GM19463 (cell line): ENCODE measurements around the gene MARCHF3.
"Not testable (repeated sequence)": the region's sequence is repeated elsewhere in the genome, so short reads cannot be mapped to it uniquely, and the experiment has no call there.

ENCODE experiments used
- ATAC-seq: cut with Tn5 transposase; IDR thresholded peaks from one replicate; pipeline ENCODE4 v1.9.1; 2021; ENCODE audit warnings: mild to moderate bottlenecking, moderate library complexity; ENCODE audit not compliant: unreplicated experiment

Gene MARCHF3

DNA sequence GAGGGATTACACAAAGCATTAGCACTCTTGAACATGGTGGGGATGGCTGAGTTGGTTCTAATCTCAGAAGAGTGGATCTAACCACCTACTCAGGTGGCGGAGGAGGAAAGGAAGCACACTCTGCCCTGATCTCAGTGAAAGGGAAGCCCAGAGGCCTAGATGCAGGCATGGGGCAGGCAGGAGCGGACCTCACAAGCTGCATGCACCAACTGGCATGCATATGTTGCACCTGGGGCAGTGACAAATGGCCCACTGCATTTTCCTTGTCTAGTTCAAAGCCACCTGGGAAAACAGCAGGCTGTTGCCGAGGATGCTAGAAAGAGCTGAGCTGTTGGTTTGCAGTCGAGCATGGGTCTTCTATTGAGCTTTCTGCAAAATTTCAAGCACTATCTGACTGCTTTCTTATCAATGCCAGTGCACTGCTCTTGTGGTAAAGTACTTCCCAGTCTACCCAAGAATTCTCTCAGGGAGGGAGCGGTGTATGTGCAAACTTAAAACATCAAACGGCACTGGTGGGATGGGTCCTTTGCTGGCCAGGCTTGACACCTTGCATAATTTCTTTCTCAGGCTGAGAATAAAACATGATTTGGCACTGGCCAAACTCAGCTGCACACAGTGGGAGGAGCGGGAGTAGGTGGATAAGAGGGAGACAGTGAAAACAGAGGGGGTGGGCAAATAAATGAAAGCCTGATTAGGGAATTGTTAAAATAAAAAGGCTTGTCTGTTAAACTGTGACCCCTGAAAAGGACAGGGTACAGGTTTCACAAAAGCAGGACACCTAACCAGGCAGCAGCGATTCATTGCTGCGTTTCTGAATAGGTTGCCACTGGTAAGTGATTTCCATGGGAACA, 108.9 kb downstream of the MARCHF3 start:
- no peak for ATAC-seq

- no peak for ATAC-seq
These were observed 110.1 kb downstream of the MARCHF3 start for GRCh38 chr5:126920291-126920690.

- ATAC-seq, result no peak
These were observed 110.8 kb downstream of the MARCHF3 start for GRCh38 chr5:126919566-126919965.

GRCh38 chr5:126918615-126918957, 111.8 kb downstream of the MARCHF3 start:
- ATAC-seq, result no peak

DNA sequence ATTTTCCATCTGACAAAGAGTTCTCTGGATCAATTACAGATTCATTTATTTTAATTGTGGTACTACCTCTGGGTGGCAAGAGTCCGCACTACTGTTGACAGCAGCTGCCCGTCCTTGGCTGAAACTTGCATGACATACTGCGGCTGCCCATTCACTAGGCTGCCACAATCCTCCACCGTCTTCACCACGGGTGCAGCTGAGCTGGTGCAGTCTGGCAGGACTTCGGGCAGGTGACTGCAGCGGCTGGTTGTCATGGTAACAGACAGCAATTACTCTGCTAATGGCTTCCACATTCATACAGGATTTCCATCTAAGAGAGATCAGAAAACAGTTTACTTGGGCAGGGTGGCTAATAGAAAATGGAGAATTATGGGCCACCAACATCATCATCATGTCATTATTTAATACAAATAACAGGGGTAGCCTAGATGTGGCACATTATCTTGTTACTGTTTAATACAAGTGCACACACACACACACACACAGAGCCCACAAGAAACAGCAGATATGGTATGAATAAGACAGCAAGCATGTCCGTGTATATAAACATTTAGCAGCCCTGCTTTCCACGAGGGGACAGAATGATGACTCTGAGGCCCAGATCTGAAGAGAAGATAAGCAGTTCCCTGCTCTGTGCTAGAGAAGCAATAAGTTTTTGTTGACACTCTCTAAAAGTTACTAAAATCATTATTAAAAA, 112.3 kb downstream of the MARCHF3 start:
- no peak for ATAC-seq

GRCh38 chr5:126915496-126915895, 114.9 kb downstream of the MARCHF3 start:
- no peak for ATAC-seq

GRCh38 chr5:126914801-126915436, 115.4 kb downstream of the MARCHF3 start:
- ATAC-seq, result no peak

- no peak for ATAC-seq
These were observed 117.7 kb downstream of the MARCHF3 start for GRCh38 chr5:126912616-126913200.

DNA sequence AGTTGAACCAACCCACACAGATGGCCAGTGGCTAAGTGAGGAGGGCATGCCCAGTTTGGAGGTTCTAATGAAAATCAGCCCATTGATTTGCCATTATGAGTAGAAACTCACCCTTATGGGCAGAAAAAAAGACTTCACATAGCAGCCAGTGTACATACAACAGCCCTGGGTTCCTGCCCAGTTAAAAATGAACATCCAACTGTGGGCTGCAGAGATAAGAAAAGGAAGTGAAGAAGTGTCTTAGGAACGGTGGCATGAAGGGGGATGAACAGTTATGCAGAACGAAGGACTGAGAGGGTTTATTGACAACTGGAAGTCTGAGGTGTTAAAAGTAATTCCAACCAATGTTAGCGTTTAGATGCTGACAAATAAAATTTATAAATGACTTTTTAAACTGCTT, 118.4 kb downstream of the MARCHF3 start:
- no peak for ATAC-seq

DNA sequence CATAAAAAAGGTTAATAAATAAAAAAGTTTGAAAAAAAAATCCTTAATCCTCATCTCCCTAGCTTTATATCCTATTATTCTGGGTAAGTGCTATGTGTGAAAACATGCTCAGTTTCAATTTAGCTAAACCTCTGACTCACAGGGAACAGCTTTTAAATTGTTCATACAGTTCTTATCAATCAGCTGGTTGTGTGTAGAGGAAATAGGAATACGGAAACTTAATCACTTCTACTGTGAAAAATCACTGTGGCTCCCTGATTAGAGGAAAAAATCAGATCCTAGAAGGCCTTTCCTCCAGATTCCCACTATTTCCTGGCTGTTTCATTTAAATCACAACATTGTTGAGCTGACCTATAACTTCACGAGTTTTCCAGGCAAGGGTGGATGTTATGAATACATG, 120.5 kb downstream of the MARCHF3 start:
- ATAC-seq, result no peak

DNA sequence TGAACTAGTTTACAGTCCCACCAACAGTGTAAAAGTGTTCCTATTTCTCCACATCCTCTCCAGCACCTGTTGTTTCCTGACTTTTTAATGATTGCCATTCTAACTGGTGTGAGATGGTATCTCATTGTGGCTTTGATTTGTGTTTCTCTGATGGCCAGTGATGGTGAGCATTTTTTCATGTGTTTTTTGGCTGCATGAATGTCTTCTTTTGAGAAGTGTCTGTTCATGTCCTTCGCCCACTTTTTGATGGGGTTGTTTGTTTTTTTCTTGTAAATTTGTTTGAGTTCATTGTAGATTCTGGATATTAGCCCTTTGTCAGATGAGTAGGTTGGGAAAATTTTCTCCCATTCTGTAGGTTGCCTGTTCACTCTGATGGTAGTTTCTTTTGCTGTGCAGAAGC, 126.0 kb downstream of the MARCHF3 start:
- not testable (repeated sequence) for ATAC-seq

GRCh38 chr5:126900796-126901195, 129.6 kb downstream of the MARCHF3 start:
- no peak for ATAC-seq

- no peak for ATAC-seq
These were observed 130.9 kb downstream of the MARCHF3 start for GRCh38 chr5:126899476-126899875.

GRCh38 chr5:126897851-126898630, 132.3 kb downstream of the MARCHF3 start:
- ATAC-seq, result no peak

GRCh38 chr5:126896170-126896702, 134.1 kb downstream of the MARCHF3 start:
- no peak for ATAC-seq

GRCh38 chr5:126895712-126896111, 134.6 kb downstream of the MARCHF3 start:
- ATAC-seq, result not testable (repeated sequence)

GRCh38 chr5:126890414-126890813, 139.9 kb downstream of the MARCHF3 start:
- not testable (repeated sequence) for ATAC-seq

DNA sequence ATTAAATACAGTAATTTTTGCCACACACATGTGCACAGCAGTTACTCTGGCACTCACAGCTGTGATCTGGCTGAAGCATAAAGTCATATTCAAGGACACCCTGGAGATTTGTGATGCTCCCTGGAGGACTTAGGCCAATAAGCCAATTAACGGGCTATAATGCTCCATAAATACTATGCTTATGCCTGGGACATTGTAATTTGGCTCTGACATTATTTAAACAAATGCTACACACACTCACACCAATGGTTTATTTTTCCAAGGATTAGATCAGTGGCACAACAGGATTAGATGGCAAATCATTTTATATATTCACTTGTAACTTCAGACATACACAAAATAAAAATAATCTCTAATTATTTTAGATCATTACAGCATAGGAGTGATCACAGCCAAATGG, 142.2 kb downstream of the MARCHF3 start:
- no peak for ATAC-seq

- ATAC-seq, result no peak
These were observed 146.0 kb downstream of the MARCHF3 start for GRCh38 chr5:126884269-126884819.

DNA sequence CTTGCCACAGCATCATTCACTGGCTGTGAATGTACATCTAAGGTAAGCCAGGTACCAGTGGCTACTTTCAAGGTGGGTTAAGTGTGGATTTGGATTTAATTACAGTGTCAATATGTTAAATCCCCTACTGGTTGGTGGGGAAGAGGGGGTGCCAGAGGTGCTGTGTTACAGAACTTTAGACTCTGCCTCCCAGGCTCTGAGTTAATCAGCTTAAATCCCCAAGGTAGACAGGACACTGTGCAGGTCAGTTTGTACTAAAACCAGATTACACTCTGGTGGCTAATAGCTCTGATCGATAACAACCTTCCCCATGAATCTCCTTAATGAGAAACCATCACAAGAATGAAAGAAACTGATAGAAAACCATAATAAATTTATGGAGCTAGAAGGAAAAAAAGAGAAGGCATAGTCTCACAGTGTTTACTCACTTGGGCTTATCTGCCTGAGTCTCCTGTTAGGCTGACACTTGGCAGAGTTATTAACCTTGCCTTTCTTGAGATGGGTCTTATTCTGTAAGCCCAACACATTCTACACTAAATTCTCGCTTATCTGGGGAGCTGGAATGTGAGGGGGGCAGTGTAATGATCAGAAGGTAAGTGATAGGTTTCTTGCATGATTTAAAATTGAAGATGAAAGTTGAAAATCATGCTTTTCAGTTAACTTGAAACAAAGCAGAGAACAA, 146.7 kb downstream of the MARCHF3 start:
- ATAC-seq, result no peak
